Effector CD4-positive, alpha-beta T cell (primary cell): ENCODE measurements around the gene SHC2.
"Not testable (repeated sequence)": the region's sequence is repeated elsewhere in the genome, so short reads cannot be mapped to it uniquely, and the experiment has no call there.

ENCODE experiments used
- DNase-seq: peaks from one replicate; pipeline ENCODE4 v3.0.0-alpha.2; 2020

Gene SHC2

DNA sequence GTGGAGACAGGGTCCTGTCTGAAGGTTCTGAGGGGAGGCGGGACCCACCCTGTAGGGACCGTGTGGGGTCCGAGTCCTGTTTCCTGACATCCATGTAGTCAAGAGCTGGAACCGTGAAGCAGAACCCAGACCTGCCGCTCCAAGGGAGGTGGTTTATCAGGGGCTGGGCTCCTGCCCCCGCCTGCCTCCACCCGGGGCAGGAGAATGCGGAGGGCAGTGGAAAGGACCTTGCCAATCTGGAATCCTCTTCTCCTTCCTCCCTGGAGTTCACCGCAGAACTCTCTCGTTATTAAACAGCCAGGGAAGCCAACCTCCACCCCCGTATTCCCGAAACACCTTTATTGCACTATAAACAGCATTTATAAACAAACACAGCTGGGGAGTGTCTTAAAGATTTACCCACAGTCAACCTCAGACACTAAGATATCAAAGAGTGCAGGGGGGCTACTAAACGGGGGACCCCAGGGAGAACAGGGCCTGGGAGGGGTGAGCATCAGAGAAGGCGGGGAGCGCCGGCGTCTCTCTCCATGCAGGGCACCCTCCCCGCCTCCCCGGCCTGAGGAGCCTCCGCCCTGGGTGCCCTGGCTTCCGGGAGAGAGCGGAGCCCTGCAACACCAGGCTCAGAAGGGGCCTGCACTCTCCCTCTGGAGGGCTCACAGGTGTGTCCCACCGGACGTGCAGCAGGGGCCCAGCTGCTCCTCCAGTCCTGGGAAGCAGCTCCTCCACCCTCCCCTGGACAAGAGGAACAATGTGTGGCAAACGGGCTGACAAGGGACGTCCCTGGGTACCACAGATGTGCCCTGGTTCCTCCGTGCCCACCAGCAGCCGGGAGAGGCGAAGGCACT lies 55.5 kb downstream of the SHC2 start:
- no peak for DNase-seq

DNA sequence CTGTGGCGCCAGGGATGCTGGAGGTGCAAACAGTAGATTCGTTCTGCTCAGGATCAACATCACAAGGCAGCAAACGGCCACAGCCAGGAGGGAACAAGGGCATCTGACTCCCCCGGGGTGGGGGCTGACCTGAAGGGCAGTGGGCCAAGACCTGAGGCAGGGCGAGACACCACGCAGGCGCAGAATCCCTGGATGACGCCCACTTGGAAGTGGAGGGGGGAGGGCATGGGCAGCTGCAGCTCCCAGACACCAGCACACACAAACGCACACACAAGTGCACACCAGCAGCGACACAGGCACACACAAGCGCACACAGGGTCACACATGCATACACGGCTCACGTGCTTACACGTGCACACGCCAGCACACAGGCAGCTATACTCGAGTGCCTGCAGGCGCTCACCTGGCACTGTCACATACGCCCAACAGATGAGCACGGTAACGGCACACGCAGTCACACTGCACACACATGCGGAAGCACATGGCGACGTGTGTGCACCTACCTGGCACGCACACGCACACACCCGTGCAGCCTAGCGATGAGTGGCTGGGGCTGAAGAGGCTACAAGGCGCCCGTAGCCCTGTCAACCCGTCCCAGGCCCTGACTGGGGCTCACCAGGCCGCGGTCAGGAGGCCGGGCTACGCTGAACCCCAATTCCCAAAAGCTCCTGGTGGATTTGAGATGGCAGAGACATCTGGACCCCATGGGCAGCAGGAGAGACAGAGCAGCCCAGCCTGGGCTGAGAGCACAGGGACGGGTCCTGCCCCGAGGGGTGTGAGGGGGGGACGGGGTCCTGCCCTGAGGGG lies 57.4 kb downstream of the SHC2 start:
- DNase-seq: no peak

DNA sequence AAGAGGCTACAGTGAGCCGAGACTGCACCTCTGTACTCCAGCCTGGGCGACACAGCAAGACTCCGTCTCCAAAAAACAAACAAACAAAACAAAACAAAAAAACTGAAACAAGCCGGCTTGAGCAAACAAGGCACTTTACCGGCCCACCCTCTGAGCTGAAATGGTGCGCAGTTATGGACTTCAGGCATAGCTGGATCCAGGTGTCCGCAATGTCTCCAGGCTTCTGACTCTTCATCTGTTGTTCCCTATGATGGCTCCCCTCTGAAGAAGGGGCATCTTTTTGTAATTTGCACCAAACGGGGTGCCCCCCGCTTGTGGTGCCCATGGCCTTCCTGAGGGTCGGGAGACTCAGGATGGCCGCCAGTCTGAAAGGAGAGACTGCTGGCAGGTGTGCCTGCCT lies 58.0 kb downstream of the SHC2 start:
- no peak for DNase-seq

DNA sequence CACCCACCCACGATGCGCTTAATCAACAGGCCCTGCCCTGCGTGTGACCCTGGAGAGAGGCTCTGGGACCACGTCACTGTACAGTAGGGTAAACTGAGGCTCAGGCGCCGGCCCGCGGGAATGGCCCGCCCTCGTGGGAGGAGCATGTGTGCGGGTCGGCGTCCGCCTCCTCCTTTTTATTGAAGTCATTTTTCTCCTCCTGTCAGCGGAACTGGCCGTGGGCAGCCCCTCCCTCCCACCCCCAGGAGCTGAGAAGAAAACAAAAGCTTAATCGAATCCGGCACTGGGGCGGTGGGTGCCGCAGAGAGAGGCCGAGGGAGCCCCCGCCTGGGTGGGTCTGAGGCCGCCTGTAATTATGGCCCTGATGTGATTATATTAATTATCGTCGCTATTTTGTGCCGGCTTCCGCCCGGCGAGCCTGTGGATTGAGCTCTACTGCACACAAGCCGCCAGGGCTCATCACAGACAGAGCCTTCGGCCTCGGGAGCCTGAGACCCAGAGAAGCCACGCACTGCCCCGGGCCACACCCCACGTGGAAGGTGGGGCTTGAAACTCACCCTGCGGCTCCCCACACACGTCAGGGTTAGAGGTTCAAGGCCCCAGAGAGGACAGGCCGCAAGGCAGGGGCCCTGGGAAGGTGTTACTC lies 58.8 kb downstream of the SHC2 start:
- DNase-seq: no peak

DNA sequence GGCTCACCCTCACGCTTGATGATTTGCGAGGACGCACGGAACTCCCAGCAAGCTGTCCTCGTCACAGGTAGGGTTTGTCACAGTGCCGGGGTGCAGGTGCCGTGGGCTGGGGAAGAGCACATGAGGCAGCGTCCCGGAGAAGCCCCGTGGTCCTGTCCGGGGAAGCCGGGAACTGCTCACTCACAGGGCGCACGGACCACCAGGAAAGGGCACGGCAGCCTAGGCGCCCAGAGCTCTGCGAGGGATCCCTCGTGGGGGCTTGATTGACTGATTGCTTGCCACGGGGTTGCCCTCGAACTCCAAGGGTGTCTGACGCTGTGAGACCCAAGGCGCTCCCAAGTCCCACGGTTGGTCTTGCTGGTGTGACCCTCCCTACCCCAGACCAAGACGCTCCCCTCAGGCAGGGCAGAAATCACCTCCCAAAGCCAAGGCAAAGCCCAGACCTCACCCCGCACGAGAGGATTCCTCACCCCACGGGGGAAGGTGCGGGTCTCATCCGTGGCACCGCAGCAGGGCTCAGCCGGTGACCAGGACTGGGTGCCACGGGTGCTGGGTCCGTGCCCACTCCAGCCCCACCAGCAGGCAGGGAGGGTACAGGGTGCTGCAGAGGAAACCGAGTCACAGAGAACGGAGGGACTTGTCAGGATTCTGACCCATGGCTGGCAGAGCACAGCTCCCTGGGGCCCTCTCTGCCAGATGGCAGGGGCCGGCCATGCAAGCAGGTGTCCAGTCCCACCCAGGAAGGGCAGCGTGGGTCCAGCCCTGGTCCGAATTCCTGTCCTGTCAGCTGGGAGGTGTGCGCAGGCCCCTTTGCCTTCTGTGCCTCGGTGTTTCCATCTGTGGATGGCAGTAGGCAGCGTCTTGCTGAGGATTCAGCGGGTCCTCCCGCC lies 59.6 kb downstream of the SHC2 start:
- no peak for DNase-seq

DNA sequence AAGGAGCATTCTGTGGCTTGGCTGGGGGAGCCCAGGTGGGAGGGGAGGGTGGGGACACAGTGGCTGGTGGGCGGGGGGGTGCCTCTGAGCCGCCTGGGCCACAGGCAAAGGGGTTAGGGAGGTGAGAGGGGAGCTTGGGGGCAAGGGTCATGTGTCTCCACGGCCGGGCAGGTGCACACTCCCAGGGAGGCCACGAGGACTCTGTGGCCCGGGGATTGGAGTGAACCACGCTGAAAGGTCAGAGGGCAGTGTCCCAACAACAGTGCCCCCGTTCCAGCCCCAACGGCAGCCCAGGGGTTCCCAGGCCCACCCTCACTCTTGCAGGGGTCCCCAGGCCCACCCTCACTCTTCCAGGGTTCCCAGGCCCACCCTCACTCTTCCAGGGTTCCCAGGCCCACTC lies 61.5 kb downstream of the SHC2 start:
- no peak for DNase-seq

DNA sequence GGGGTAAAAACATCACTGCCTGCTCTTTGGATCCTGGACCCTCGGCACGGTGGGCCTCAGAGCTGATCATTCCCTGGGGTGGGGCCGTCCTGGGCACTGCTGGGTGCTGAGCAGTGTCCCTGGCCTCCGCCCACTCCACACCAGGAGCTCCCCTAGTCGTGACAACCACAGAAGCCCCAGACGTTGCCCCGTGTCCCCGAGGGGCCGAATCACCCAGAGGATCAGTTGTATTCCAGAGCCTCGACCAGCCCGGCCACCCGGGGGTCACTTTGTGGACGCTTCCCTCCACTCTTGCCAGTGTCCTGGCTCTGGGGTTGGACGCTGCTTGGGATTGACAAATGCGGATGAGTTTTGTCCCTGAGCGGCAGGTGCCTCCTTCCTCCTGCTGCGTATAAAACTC lies 62.1 kb downstream of the SHC2 start:
- DNase-seq: no peak

DNA sequence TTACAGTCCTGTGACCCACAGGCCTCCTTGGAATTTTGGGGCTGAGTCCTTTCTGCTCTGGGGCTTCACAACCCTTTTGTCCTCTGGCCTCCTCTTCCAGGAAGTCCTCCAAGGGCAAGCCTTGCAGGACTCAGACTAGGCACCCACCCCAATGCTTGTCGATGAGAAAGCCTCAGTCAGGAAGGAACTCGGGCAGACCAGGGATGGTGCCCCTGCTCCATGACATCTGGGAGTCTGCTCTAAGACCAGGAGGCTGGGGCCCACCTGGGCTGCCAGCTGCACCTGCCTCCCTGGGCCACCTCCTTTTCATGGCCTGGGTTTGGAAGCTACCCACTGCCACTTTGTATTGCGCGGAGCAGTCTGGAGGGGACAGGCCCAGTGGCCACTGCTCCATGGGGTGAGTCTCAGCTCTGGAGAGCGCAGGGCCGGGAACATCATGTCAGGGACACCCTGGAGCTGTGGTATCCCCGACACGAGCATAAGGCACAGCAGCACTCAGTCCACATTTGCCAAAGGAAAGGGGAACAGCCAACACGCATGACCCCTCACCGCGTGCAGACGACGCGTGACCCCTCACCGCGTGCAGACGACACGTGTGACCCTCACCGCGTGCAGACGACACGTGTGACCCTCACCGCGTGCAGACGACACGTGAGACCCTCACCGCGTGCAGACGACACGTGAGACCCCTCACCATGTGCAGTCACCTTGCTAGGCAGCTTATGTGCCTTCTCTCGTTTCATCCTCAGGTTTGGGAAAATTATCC lies 62.7 kb downstream of the SHC2 start:
- DNase-seq: no peak

DNA sequence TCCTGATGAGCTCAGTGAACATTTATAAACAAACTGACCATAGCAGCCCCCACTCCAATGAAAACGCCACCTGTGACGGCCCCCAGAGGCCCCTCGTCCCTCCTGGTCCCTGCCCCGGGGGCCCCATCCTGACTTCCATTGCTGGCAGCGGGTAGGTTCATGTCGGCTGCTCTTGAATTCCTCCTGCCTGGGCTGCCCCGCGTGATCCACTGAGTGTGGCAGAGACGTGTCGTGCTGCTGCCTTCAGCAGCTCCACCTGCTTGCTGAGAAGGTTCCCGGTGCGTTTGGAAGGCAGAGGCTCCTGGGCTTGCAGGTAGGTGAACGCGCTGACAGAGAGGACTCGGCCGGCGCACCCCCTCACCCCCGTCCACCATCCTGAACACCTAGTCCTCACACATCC lies 63.5 kb downstream of the SHC2 start:
- DNase-seq: no peak

DNA sequence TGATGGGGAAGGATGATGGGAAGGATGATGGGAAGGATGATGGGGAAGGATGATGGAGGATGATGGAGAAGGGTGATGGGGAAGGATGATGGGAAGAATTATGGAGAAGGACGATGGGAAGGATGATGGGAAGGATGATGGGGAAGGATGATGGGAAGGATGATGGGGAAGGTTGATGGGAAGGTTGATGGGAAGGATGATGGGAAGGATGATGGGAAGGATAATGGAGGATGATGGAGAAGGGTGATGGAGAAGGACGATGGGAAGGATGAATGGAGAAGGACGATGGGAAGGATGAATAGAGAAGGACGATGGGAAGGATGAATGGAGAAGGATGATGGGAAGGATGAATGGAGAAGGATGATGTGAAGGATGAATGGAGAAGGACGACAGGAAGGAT lies 65.4 kb downstream of the SHC2 start:
- DNase-seq: no peak

DNA sequence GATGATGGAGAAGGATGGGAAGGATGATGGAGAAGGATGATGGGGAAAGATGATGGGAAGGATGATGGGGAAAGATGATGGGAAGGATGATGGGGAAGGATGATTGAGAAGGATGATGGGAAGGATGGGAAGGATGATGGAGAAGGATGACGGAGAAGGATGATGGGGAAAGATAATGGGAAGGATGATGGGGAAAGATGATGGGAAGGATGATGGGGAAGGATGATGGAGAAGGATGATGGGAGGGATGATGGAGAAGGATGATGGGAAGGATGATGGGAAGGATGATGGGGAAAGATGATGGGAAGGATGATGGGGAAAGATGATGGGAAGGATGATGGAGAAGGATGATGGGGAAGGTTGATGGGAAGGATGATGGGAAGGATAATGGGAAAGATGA lies 66.0 kb downstream of the SHC2 start:
- DNase-seq: not testable (repeated sequence)

DNA sequence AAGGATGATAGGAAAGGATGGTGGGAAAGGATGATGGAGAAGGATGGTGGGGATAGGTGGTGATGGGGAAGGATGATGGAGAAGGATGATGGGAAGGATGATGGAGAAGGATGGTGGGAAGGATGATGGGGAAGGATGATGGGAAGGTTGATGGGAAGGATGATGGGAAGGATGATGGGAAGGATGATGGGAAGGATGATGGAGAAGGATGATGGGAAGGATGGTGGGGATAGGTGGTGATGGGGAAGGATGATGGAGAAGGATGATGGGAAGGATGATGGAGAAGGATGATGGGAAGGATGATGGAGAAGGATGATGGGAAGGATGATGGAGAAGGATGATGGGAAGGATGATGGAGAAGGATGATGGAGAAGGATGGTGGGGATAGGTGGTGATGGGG lies 67.3 kb downstream of the SHC2 start:
- DNase-seq: not testable (repeated sequence)

DNA sequence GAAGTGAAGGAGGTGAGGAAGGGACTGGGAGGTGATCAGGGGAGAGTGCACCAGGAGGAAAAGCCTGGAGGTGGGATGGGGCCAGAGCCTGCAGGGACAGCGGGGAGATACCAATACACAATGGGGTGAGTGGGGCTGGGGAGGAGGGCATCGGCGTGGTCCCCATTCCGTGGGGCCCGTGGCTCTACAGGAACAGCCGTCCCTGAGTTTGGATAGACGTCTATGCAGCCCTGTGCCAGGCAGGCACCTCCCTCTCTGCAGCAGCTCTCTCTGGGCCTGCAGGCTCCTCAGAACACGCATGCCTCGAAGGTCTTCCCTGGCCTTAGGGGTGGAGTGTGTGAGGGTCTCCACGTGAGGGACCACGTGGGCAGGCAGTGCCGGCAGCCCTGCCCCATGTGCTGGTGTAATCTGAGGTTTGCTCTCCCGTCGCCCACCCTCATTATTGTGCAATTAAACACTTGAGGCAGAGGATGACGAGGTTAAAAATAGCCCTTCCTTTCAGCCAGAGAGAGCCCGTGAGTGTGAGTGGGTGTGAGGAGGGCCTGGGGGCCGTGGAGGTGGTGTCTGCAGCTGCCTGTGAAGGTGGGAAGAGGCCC lies 68.4 kb downstream of the SHC2 start:
- no peak for DNase-seq

DNA sequence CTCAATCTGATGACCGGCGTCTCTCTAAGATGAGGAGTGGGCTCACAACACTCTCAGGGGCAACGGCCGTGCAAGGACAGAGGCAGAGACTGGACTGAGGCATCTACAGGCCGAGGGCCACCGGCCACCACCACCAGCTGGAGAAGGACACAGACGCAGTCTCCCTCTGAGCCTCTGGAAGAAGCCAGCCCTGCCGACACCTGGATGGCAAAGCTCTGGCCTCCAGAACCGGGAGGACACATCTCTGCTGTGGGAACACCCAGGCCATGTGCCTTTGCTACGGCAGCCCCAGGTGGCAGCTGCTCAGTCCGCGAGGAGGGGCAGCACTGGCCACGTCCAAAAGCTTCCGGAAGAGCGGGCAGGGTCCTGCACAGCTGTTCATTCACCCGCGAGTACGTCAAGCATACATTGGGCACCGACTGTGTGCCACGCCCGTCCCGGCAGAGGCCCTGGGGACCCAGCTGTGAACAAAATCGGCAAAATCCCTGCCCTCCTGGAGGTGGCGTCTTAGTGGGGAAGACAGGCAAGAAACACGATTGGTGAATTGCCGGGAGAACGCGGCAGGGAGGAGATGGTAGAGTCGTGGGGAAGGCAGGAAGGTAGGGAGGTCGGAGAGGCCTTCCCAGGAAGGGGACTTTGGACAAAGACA lies 69.0 kb downstream of the SHC2 start:
- no peak for DNase-seq

DNA sequence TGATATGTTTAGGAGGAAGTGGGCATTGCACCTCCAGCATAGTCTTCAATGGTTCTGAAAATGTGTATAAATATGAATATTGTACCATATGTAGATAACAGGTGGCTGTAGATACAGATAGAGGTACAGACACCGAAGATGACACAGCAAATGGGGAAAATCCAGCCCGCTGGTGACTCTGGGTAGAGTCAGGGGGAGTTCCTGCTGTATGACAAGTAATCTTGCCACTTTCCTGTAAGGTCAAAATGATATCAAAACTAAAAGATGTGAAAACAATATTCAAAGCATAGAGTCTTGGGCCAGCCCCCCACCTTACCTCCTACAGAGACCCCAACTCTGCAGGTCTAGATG lies 69.7 kb downstream of the SHC2 start:
- no peak for DNase-seq

DNA sequence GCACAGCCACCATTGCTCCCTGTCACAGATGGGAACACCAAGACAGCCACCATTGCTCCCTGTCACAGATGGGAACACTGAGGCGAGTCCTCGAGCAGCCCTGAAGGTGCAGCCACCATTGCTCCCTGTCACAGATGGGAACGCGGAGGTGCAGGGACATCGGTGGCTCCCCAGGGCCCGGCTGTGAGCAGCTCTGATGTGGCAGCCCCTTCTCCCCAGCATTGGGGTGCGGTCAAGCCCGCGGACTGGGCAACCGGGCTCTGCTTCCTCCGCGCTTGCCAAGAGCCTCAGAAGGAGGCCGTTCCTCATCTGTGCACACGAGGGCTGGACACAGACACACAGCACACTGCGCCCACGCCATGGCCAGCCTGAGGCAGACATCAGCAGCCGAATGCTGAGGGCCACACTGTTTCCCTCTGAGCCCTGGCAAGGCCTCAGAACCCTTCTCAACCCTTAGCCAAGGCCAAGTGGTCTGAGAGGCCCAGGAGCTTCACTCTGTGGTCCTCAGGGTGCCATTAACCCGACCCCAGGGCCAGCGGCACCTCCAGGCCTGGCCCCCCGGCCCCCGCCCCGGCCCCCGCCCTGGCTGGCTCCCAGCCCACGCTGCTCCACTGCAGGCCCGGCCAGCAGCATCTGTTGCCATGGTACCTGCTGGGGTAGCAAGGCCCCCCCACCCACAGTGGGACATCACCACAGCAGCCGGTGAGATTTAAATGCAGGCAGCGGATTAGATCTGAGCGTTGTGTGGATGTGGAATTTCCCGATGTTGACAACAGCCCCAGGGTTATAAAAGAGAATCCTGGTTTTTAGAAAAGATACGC lies 70.2 kb downstream of the SHC2 start:
- no peak for DNase-seq

DNA sequence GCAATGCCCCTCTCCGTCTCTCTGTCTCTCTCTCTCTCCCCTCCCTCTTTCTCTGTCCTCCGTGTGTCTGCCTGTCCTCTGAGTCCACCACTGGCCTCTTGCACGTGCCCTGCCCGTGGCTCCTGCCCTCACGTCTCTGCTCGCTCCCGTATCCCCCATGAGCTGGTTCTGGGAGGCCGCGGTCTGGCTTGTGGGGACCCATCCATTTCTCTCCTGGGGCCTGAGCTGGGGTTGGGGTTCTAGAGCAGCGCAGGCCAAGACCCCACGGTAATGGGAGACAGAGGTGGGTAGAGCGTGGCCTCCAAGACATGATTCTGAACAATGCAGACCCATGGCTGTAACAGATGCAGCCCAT lies 70.9 kb downstream of the SHC2 start:
- no peak for DNase-seq

DNA sequence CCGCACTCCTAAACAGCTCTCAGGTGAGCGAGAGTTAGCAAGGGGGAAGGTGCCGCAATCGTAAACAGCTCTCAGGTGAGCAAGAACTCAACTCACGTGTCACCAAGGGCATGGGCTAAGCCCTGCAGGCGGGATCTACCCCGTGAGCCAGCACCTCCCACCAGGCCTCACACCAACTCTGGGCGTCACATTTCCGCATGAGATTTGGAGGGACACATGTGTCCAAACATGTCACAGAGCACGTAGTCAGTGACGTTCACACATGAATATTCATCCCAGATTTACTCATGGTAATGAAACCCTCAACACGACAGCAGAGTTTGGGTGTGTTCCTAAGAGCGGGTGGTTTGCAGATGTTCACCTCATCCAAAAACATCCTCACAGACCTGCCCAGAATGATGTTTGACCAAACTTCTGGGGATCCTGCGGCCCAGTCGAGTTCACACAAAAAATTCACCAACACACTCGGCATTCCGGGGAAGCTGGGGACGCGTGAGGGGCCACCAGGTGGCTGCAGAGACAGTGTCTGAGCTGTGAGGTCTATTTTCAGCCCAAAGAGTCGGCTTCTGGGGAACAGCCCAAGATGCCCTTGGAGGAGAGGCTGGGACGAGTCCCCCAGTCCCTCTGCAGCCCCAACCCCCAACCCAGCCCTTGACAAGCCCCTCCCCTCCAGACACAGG lies 71.4 kb downstream of the SHC2 start:
- DNase-seq: no peak

DNA sequence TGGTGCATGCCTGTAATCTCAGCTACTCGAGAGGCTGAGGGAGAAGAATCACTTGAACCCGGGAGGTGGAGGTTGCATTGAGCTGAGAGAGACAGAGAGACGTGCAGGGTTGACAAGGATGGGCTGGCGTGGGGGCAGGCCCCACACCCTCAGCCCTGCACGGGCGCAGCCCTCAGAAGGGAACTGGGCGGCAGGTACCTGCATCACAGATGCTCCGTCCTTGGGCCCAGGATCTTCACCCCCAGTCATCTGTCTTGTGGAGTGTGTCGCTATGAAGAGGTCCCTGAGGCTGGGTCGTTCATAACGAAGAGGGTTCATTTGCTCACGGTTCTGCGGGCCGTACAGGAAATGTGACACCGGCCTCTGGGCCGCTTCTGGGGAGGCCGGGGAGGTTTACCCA lies 72.1 kb downstream of the SHC2 start:
- DNase-seq: no peak

DNA sequence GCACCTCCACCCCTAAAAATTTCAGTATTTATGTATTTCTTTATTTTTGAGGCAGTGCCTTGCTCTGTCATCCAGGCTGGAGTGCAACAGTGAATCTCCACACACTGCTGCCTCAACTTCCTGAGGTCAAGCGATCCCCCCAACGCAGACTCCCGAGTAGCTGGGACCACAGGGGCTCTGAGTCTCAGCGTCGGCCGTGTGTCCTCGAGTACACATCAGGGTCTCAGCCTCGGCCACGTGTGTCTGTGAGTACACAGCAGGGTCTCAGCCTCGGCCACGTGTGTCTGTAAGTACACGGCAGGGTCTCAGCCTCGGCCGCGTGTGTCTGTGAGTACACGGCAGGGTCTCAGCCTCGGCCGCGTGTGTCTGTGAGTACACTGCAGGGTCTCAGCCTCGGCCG lies 73.1 kb downstream of the SHC2 start:
- DNase-seq: no peak
